ENCODE data around the gene NCBP3. TPM values are rescaled to one million over a fixed set of nuclear protein-coding genes. Genes with fewer than 3 reads are reported as not detected.
A peak's percentile ranks its signal among the peaks of the same experiment; 100 is the strongest.

NCBP3 gene
- total RNA-seq, 2 experiments from 2014 or later: 25.0 to 29.5 TPM

DNA sequence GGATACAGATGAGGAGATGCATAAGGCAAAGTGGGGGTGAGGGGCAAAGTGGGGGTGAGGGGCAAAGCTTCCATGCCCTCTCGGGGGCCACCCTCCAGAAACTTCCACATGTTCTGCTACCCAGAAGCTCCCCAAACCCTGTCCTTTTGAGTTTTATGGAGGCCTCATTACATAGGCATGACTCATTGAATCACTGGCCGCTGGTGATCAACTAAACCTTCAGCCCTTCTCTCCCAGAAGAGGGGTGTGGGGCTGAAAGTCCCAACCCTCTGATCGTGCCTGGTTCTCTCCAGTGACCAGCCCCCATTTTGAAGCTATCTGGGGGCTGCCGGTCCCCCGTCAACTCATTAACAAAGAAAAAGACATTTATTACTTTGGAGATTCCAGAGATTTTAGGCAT is 72.5 kb downstream of the NCBP3 start:
- CTCF ChIA-PET: no interaction called here
- TF ChIP-seq, protein P1, sequence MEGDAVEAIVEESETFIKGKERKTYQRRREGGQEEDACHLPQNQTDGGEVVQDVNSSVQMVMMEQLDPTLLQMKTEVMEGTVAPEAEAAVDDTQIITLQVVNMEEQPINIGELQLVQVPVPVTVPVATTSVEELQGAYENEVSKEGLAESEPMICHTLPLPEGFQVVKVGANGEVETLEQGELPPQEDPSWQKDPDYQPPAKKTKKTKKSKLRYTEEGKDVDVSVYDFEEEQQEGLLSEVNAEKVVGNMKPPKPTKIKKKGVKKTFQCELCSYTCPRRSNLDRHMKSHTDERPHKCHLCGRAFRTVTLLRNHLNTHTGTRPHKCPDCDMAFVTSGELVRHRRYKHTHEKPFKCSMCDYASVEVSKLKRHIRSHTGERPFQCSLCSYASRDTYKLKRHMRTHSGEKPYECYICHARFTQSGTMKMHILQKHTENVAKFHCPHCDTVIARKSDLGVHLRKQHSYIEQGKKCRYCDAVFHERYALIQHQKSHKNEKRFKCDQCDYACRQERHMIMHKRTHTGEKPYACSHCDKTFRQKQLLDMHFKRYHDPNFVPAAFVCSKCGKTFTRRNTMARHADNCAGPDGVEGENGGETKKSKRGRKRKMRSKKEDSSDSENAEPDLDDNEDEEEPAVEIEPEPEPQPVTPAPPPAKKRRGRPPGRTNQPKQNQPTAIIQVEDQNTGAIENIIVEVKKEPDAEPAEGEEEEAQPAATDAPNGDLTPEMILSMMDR (IDR thresholded peaks at IDR 0.05): no peak

DNA sequence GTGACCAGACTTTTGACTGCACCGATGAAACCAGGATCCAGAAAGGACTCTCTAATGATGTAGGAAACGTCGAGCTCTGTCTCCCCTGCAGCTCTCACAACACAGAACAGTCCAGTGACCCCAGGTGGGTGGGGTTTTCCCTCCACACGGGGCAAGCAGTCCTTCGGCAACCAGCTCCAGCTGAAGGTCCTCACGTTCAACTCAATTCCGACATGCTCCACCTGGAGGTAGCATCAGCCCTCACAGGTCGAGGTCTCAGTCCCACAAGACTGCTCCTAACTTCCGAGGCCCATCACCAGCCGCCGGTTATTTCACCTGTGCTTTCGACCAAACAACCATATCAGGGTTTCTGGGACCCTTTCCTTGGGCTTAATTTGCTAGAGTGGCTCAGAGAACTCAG is 73.3 kb downstream of the NCBP3 start:
- Mint-ChIP-seq H3K4me1 (ENCODE audit: low read depth) (peaks cover 40% of the 10 kb centered on the region), H3K27ac (no peak overlapping the region), H3K27me3 (no peaks in the 10 kb centered on the region), H3K9me3 (peaks cover 2% of the 10 kb centered on the region), H3K36me3 (ENCODE audit: low read depth) (no peaks in the 10 kb centered on the region), H3K4me3 (no peak overlapping the region)
- ChIA-PET POLR2A (interaction anchor here (1.1 kb wide), 1 partner anchor 35 kb away, joined by 3 read pairs; no protein-coding TSS in a partner anchor), CTCF (interaction anchor here (1.3 kb wide), 1 partner anchor 34 kb away, joined by 4 read pairs; no protein-coding TSS in a partner anchor)
- ATAC-seq (ENCODE audit: poor library complexity) (no peak), DNase-seq (no peak)
- Histone ChIP-seq H3K27ac (ENCODE audit: low read depth in 1 of 2, low read length in 2 of 2) (no peak overlapping the region), H3K4me1 (ENCODE audit: insufficient read depth, low read length) (peaks cover 31% of the 10 kb centered on the region), H3K27me3 (ENCODE audit: control insufficient read depth in 1 of 2, insufficient read depth in 2 of 2, low read length in 2 of 2) (no peaks in the 10 kb centered on the region), H3K36me3 (ENCODE audit: insufficient read depth, low read length) (no peaks in the 10 kb centered on the region), H3K4me3 (ENCODE audit: low read length) (no peak overlapping the region), H3K9me3 (ENCODE audit: control insufficient read depth in 1 of 2, insufficient read depth in 1 of 2, low read length in 2 of 2) (no peaks in the 10 kb centered on the region)
- intact Hi-C loops (cut with DNase I, micrococcal nuclease): no loop called here
- TF ChIP-seq, protein P1 (IDR thresholded peaks at IDR 0.05): no peak

More for the DNA sequence above, 72.5 kb downstream of the NCBP3 start:
- Mint-ChIP-seq H3K4me1 (ENCODE audit: low read depth) (peaks cover 36% of the 10 kb centered on the region), H3K27me3 (no peaks in the 10 kb centered on the region), H3K27ac (no peak overlapping the region), H3K36me3 (ENCODE audit: low read depth) (no peaks in the 10 kb centered on the region), H3K9me3 (peaks cover under 1% of the 10 kb centered on the region), H3K4me3 (no peak overlapping the region)
- Histone ChIP-seq H3K27me3 (ENCODE audit: control insufficient read depth in 1 of 2, insufficient read depth in 2 of 2, low read length in 2 of 2) (no peaks in the 10 kb centered on the region), H3K4me1 (ENCODE audit: insufficient read depth, low read length) (peaks cover 25% of the 10 kb centered on the region), H3K4me3 (ENCODE audit: low read length) (no peak overlapping the region), H3K27ac (ENCODE audit: low read depth in 1 of 2, low read length in 2 of 2) (no peak overlapping the region), H3K9me3 (ENCODE audit: control insufficient read depth in 1 of 2, insufficient read depth in 1 of 2, low read length in 2 of 2) (no peaks in the 10 kb centered on the region), H3K36me3 (ENCODE audit: insufficient read depth, low read length) (no peaks in the 10 kb centered on the region)
- intact Hi-C loops (cut with DNase I, micrococcal nuclease): no loop called here
- POLR2A ChIA-PET: no interaction called here
- DNase-seq: no peak
- no peak for ATAC-seq (ENCODE audit: poor library complexity)

DNA sequence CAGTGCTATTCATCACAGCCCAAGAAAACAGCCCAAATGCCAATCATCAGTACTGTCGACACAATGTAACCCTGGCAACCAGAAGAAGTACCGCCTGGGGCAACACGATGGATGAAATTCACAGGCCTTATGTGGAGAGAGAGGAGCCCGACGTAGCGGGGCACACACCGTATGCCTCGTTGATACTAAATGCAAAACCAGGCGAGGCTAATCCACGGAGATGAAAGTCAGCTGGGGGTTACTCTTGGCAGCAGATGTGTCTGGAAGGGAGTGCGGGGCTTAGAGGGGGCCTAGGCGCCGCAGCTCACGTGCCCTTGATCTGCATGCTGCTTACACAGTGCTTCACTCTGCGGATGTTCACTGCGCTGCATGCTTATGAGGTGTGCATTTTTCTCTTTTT is 74.9 kb downstream of the NCBP3 start:
- H3K36me3 ChIP-seq (ENCODE audit: insufficient read depth, low read length): no peaks in the 10 kb centered on the region
- intact Hi-C loops (cut with DNase I, micrococcal nuclease): no loop called here
- Mint-ChIP-seq H3K36me3 (ENCODE audit: low read depth) (no peaks in the 10 kb centered on the region), H3K4me1 (ENCODE audit: low read depth) (peaks cover 54% of the 10 kb centered on the region), H3K4me3 (no peak overlapping the region), H3K27ac (peak overlapping the region; percentile 47), H3K27me3 (no peaks in the 10 kb centered on the region), H3K9me3 (peaks cover 2% of the 10 kb centered on the region)
- H3K9me3 ChIP-seq (ENCODE audit: control insufficient read depth in 1 of 2, insufficient read depth in 1 of 2, low read length in 2 of 2): peaks cover 0 to under 1% of the 10 kb centered on the region in 2 experiments
- TF ChIP-seq, protein P1 (IDR thresholded peaks at IDR 0.05): no peak
- peak in 3 of 14 experiments; percentile 10 to 43 (median 28) for DNase-seq
- peak; percentile 75 for ATAC-seq (ENCODE audit: poor library complexity)
- no peaks in the 10 kb centered on the region for H3K27me3 ChIP-seq (ENCODE audit: control insufficient read depth in 1 of 2, insufficient read depth in 2 of 2, low read length in 2 of 2)
- H3K4me1 ChIP-seq (ENCODE audit: insufficient read depth, low read length): peaks cover 47% of the 10 kb centered on the region
- POLR2A ChIA-PET: interaction anchor here (0.7 kb wide), 1 partner anchor 17 kb away, joined by 3 read pairs; no protein-coding TSS in a partner anchor
- H3K27ac ChIP-seq (ENCODE audit: low read depth in 1 of 2, low read length in 2 of 2): peak overlapping the region in 1 of 2 donors; percentile 16
- no peak overlapping the region for H3K4me3 ChIP-seq (ENCODE audit: low read length)
- CTCF ChIA-PET: no interaction called here

All from CD4-positive, alpha-beta T cell (primary cell).